Neuron (in vitro differentiated cells): Measurements from ENCODE around the gene FER1L5.

ENCODE experiments used
- H2AFZ ChIP-seq: one replicate; pipeline ENCODE4 v1.6.1; 2013; ENCODE audit warnings: low read depth, mild to moderate bottlenecking, inconsistent platforms, low read length, moderate library complexity
- H3K27me3 ChIP-seq: one replicate; pipeline ENCODE4 v1.6.1; 2013; ENCODE audit warnings: low read length; ENCODE audit not compliant: insufficient read depth
- H3K36me3 ChIP-seq: one replicate; pipeline ENCODE4 v1.6.1; 2013; ENCODE audit warnings: low read length; ENCODE audit not compliant: insufficient read depth
- H3K4me1 ChIP-seq: one replicate; pipeline ENCODE4 v1.6.1; 2013; ENCODE audit warnings: low read length; ENCODE audit not compliant: insufficient read depth
- H3K4me3 ChIP-seq: 2 replicates; pipeline ENCODE4 v1.5.1; 2013; ENCODE audit warnings: mild to moderate bottlenecking, low read length, moderate library complexity
- H3K9me3 ChIP-seq: one replicate; pipeline ENCODE4 v1.6.1; 2013; ENCODE audit warnings: low read length

FER1L5 gene

DNA sequence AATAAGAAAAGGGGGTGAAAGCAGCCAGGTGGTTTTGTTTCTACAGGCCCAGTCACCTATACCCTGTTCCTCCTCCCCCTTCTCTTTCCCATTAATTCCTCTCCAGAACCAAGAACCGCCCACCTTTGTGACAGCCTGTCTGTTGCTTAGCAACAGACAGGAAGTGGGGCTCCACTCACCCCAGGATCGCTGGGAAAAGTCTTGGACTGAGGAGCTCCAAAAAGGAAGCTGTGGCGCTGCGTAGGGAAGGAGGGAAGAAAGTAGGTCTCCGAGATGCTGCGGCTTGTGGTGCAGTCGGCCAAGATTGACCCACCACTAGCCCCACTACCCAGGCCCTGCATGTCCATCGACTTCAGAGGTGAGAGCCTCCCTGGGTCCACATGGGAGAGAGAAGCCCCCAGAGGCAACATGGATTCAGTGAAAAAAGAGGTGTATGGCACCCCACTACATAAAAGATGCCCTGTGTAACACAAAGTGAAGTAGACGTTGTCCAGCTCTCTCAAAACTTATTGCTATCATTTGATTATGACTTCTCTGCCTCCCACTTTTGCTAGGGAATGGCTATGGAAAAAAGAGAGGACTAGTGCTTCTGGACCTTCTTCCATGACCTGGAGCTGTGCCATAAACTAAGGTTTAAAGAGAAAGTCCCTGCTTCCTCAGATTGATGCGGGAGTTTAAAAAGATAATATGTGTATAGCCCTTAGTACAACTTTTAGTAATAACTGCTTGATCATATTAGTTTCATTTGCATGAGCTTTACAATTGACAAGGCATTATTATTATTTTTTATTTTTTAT, at the start of gene FER1L5:
Gene FER1L5 (plus strand): TSS at position 201 of the 797 bp plus-strand sequence. CDS start 73 bp downstream, at position 274.
- Histone ChIP-seq H3K36me3 (no peaks in the 10 kb centered on the region), H2AFZ (peak within 1 kb of the TSS; percentile 48), H3K9me3 (no peaks in the 10 kb centered on the region), H3K27me3 (no peaks in the 10 kb centered on the region), H3K4me1 (peaks cover 11% of the 10 kb centered on the region), H3K4me3 (peak within 1 kb of the TSS; percentile 32)

DNA sequence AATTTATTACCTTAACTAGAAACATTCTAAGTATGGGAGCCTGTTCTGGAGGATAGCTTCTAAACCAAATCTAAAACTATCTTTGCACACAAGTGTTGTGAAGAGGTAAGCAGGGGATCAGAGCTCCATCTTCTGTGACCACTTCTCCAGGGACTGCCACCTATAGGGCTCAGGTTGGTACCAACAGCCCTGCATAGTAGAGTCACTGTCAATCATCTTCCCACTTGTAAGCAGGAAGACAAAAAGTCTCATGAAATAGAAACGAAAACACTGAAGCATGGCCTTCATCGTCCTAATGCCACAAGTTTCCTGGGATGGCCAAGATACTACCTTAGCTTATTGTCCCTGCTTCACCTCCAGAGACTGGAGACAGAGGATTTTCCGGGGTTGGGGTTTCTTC, 48.3 kb upstream of the FER1L5 start:
- Histone ChIP-seq H2AFZ (no peak overlapping the region), H3K4me1 (no peaks in the 10 kb centered on the region), H3K4me3 (no peak overlapping the region), H3K36me3 (peaks cover 68% of the 10 kb centered on the region), H3K27me3 (no peaks in the 10 kb centered on the region), H3K9me3 (peaks cover 12% of the 10 kb centered on the region)

GRCh38 chr2:96594691-96595152, 47.8 kb upstream of the FER1L5 start:
- H2AFZ ChIP-seq = no peak overlapping the region
- H3K4me3 ChIP-seq = no peak overlapping the region
- no peaks in the 10 kb centered on the region for H3K4me1 ChIP-seq
- no peaks in the 10 kb centered on the region for H3K27me3 ChIP-seq
- H3K36me3 ChIP-seq = peaks cover 70% of the 10 kb centered on the region
- H3K9me3 ChIP-seq = peaks cover 12% of the 10 kb centered on the region

GRCh38 chr2:96596596-96596995, 46.0 kb upstream of the FER1L5 start:
- H3K36me3 ChIP-seq = peaks cover 87% of the 10 kb centered on the region
- H3K4me1 ChIP-seq = no peaks in the 10 kb centered on the region

DNA sequence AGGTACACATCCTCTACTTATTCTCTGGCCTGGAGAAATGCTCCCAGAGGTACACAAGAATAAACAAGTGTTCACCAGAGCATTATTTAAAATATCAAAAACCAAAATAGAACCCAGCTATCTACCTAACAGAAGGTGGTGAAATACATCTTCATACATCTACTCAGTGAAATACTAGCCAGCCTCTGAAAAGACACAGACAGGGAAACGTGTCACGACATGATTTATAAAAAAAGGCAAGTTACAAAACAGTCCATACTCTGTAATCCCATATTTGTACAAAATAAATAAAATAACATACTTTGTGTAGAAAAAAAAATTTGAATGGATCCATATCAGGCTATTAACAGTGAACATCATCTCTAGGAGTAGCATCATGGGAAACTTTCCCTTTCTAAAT, 42.6 kb upstream of the FER1L5 start:
- Histone ChIP-seq H3K36me3 (peaks cover 86% of the 10 kb centered on the region), H3K9me3 (peaks cover 3% of the 10 kb centered on the region)

More at GRCh38 chr2:96596596-96596995, 46.0 kb upstream of the FER1L5 start:
- Histone ChIP-seq H3K9me3 (peaks cover 12% of the 10 kb centered on the region), H3K4me3 (no peak overlapping the region), H2AFZ (no peak overlapping the region), H3K27me3 (no peaks in the 10 kb centered on the region)

DNA sequence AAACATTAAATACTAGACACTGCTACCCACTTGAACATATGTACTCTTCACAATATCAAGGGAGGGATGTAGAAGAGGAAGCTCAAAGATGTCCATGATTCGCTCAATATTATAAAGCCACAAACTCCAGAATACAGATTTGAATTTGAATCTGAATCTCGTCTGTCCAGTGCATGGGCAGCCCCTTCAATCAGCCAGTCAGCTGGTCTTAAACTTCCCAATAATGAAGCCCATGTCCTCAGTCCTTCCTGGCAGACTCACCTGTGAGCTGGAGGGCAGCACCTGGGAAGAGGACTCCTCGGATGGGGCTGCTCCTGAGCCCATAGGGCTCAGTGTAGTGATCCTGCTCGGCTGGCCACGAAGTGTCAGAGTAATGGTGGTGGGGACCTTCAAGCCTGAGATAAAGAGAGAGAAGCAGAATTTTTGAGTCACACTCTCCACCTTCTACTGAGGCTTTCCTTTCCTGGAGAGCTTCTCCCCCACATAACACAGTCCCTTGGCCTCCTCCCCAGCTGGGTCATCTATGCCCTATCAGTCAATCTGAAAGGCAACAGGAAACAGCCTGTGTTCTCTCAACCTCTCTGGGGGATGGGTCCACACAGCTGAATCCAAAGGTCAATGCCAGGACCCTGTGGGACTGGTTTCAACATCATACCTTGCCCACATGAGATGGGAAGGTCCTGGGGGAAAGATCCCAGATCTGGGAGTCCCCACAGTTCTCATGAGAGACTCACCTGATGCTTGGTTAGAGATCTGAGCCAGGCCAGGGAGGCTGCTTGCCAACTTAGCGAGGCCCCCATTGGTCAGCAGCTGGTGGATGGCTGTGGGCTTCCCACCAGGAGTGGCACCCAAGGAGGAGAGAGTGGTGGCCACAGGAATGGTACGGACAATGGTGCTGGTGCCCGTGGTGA, 40.9 kb upstream of the FER1L5 start:
- peaks cover 86% of the 10 kb centered on the region for H3K36me3 ChIP-seq

More for the DNA sequence above, 42.6 kb upstream of the FER1L5 start:
- Histone ChIP-seq H3K27me3 (no peaks in the 10 kb centered on the region), H2AFZ (no peak overlapping the region), H3K4me1 (no peaks in the 10 kb centered on the region), H3K4me3 (no peak overlapping the region)

DNA sequence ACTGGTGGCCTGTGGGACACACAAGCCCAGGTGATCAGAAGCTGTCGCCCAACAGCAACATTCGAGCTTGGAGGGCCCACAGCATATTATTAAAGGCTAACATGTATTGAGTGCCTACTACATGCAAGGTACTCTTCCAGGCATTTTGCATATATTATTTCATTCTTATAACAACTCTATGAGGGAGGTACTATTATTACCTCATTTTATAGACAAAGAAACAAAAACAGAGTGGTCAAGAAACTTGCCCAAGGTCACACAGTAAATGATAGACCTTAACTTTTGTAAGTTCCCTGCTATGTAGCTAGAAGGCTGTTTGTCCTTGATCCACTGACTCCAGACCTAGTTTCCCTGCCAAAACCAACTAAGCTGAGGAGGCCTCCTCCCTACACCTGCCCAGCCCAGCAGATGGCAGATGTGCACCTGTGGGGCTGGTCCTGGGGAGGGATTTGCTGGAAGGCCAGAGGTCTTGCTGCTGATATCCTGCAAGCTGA, 40.2 kb upstream of the FER1L5 start:
- no peaks in the 10 kb centered on the region for H3K27me3 ChIP-seq
- H3K4me1 ChIP-seq = peaks cover 9% of the 10 kb centered on the region
- H3K36me3 ChIP-seq = peaks cover 86% of the 10 kb centered on the region
- no peak overlapping the region for H2AFZ ChIP-seq
- H3K9me3 ChIP-seq = no peaks in the 10 kb centered on the region
- H3K4me3 ChIP-seq = no peak overlapping the region

More for the DNA sequence above, 40.9 kb upstream of the FER1L5 start:
- no peaks in the 10 kb centered on the region for H3K27me3 ChIP-seq
- H3K9me3 ChIP-seq = no peaks in the 10 kb centered on the region
- peaks cover 2% of the 10 kb centered on the region for H3K4me1 ChIP-seq
- no peak overlapping the region for H2AFZ ChIP-seq
- H3K4me3 ChIP-seq = no peak overlapping the region

GRCh38 chr2:96604104-96604503, 38.5 kb upstream of the FER1L5 start:
- Histone ChIP-seq H3K4me1 (peaks cover 11% of the 10 kb centered on the region), H2AFZ (no peak overlapping the region), H3K27me3 (no peaks in the 10 kb centered on the region), H3K36me3 (peaks cover 93% of the 10 kb centered on the region), H3K4me3 (no peak overlapping the region), H3K9me3 (no peaks in the 10 kb centered on the region)

- peaks cover 93% of the 10 kb centered on the region for H3K36me3 ChIP-seq
- peaks cover 11% of the 10 kb centered on the region for H3K4me1 ChIP-seq
- no peak overlapping the region for H2AFZ ChIP-seq
- no peak overlapping the region for H3K4me3 ChIP-seq
- H3K27me3 ChIP-seq = no peaks in the 10 kb centered on the region
- no peaks in the 10 kb centered on the region for H3K9me3 ChIP-seq
Measured at GRCh38 chr2:96608469-96609455, 33.8 kb upstream of the FER1L5 start.

- no peaks in the 10 kb centered on the region for H3K9me3 ChIP-seq
- no peaks in the 10 kb centered on the region for H3K4me1 ChIP-seq
- H3K36me3 ChIP-seq = peaks cover 75% of the 10 kb centered on the region
Measured at GRCh38 chr2:96616128-96616527, 26.4 kb upstream of the FER1L5 start.

GRCh38 chr2:96616535-96616934, 26.0 kb upstream of the FER1L5 start:
- Histone ChIP-seq H3K27me3 (no peaks in the 10 kb centered on the region), H2AFZ (no peak overlapping the region), H3K4me1 (no peaks in the 10 kb centered on the region), H3K36me3 (peaks cover 70% of the 10 kb centered on the region), H3K4me3 (no peak overlapping the region), H3K9me3 (no peaks in the 10 kb centered on the region)

More at GRCh38 chr2:96616128-96616527, 26.4 kb upstream of the FER1L5 start:
- no peak overlapping the region for H3K4me3 ChIP-seq
- H2AFZ ChIP-seq = no peak overlapping the region
- H3K27me3 ChIP-seq = no peaks in the 10 kb centered on the region

GRCh38 chr2:96617012-96617411, 25.6 kb upstream of the FER1L5 start:
- Histone ChIP-seq H3K36me3 (peaks cover 66% of the 10 kb centered on the region), H3K9me3 (no peaks in the 10 kb centered on the region), H3K4me3 (no peak overlapping the region), H3K27me3 (no peaks in the 10 kb centered on the region), H2AFZ (no peak overlapping the region), H3K4me1 (no peaks in the 10 kb centered on the region)
